PC-3 (cell line): ENCODE data around the gene ZNF668. TPM values are rescaled to one million over a fixed set of nuclear protein-coding genes. Genes with fewer than 3 reads are reported as not detected.
"Not testable (repeated sequence)": the region's sequence is repeated elsewhere in the genome, so short reads cannot be mapped to it uniquely, and the experiment has no call there.

Experiments used
- ATAC-seq: fragments of 200-7000 bp; cut with Tn5 transposase; 2 replicates; pipeline ENCODE4 v1.9.1; 2020; ENCODE audit warnings: mild to moderate bottlenecking, moderate library complexity
- BruUV-seq: library from RNA; stranded (reverse); fragments of 400-500 nt; replicated peaks from 2 replicates; lab custom pipeline; 2021; lab: Mats Ljungman, UMichigan
- CTCF ChIA-PET: fragments of 300-600 bp; sonication (Branson Sonifier 250); formaldehyde crosslinking; loops from one replicate; lab custom pipeline; 2022; ENCODE audit warnings: antibody characterized with exemption; lab: Charles Lee
- POLR2A ChIA-PET: fragments of 300-600 bp; sonication (Branson Sonifier 250); formaldehyde crosslinking; loops from one replicate; lab custom pipeline; 2022; ENCODE audit warnings: antibody characterized with exemption; ENCODE audit not compliant: unreplicated experiment; lab: Charles Lee
- DNase-seq: peaks from one replicate; pipeline ENCODE4 v3.0.0-alpha.2; 2015
- H2AFZ ChIP-seq: fragments of 300-600 bp; sonication (generic); 2 replicates; pipeline ENCODE4 v1.6.0; 2016; ENCODE audit warnings: antibody characterized with exemption, low read length
- H3F3A ChIP-seq: fragments of 300-600 bp; sonication (generic); one replicate; pipeline ENCODE4 v1.6.0; 2017; ENCODE audit warnings: antibody characterized with exemption, low read length, control low read depth, mild to moderate bottlenecking; ENCODE audit not compliant: unreplicated experiment
- H3K27ac ChIP-seq: fragments of 300-600 bp; sonication (generic); 2 replicates; pipeline ENCODE4 v1.5.1; 2016; ENCODE audit warnings: mild to moderate bottlenecking, low read length
- H3K27me3 ChIP-seq: fragments of 300-600 bp; sonication (generic); 2 replicates; pipeline ENCODE4 v1.6.1; 2016; ENCODE audit warnings: low read length, mixed read lengths
- H3K36me3 ChIP-seq: fragments of 300-600 bp; sonication (generic); 2 replicates; pipeline ENCODE4 v1.6.1; 2016; ENCODE audit warnings: low read depth, mixed run types, low read length, mixed read lengths
- H3K4me1 ChIP-seq: fragments of 300-600 bp; sonication (generic); 2 replicates; pipeline ENCODE4 v1.5.1; 2016; ENCODE audit warnings: low read length; ENCODE audit not compliant: insufficient read depth
- H3K4me2 ChIP-seq: fragments of 300-600 bp; sonication (generic); 2 replicates; pipeline ENCODE4 v1.6.0; 2016; ENCODE audit warnings: low read length
- H3K4me3 ChIP-seq: fragments of 300-600 bp; sonication (generic); 2 replicates; pipeline ENCODE4 v1.5.1; 2016; ENCODE audit warnings: mild to moderate bottlenecking, low read length, mixed read lengths
- H3K79me2 ChIP-seq: fragments of 300-600 bp; sonication (generic); 2 replicates; pipeline ENCODE4 v1.6.1; 2017; ENCODE audit warnings: low read length, mixed read lengths
- H3K9ac ChIP-seq: fragments of 300-600 bp; sonication (generic); 2 replicates; pipeline ENCODE4 v1.6.0; 2016; ENCODE audit warnings: mild to moderate bottlenecking, low read length
- H3K9me2 ChIP-seq: fragments of 300-600 bp; sonication (generic); replicated peaks from 2 replicates; pipeline ENCODE4 v1.6.1; 2016; ENCODE audit warnings: mixed run types, low read length, mixed read lengths
- H3K9me3 ChIP-seq: fragments of 300-600 bp; sonication (generic); 2 replicates; pipeline ENCODE4 v1.6.1; 2016; ENCODE audit warnings: low read length, mixed read lengths
- H4K20me1 ChIP-seq: fragments of 300-600 bp; sonication (generic); 2 replicates; pipeline ENCODE4 v1.6.1; 2016; ENCODE audit warnings: low read length, mixed read lengths
- EZH2 ChIP-seq: fragments of 300-600 bp; sonication (generic); IDR thresholded peaks from one replicate; pipeline ENCODE4 v1.6.1; 2017; ENCODE audit warnings: antibody characterized with exemption, mild to moderate bottlenecking, low read length; ENCODE audit not compliant: unreplicated experiment
- EZH2phosphoT487 ChIP-seq: fragments of 300-600 bp; sonication (generic); IDR thresholded peaks from 2 replicates; pipeline ENCODE4 v1.6.1; 2018; ENCODE audit warnings: mild to moderate bottlenecking, antibody characterized with exemption, low read length, borderline replicate concordance
- intact Hi-C: fragments of 100-400 bp; cut with micrococcal nuclease; formaldehyde crosslinking; loops from 2 replicates; pipeline ENCODE4 v1.9.0; 2023
- total RNA-seq: library from RNA; depleted of rRNA; stranded (reverse); fragments of >200 nt; gene quantifications from 2 replicates; pipeline ENCODE4 v1.2.3, GENCODE V29; 2014; rRNA removed
- TF ChIP-seq, protein P1 (sequence below): fragments of 300-600 bp; sonication (generic); conservative IDR thresholded peaks from 2 replicates; pipeline ENCODE4 v1.5.1; 2017; ENCODE audit warnings: antibody characterized with exemption, low read depth, mild to moderate bottlenecking, low read length

The ZNF668 gene
- total RNA-seq, 1 experiment from 2014 or later, result 15.6 TPM

DNA sequence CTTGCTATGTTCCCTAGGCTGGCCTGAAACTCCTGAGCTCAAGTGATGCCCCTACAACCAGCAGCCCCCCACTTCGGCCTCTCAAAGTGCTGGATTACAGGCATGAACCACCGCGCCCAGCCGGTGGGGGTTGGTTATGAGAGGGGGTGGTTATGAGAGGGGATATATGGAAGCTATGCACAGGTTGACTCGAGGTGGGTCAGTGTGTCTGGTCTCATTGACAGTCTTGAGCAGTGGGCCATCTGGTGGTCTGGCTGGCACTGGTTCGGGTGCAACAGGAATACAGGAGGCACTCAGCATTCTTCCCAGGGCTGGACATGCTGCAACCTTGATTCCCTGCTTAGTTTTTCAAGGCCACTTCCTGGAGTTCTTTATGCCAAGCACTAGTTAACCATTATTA is 58.0 kb downstream of the ZNF668 start:
- intact Hi-C loops, result no loop called here
- Histone ChIP-seq H3K27ac (no peak overlapping the region), H3K9ac (no peak overlapping the region), H3K9me3 (no peaks in the 10 kb centered on the region), H2AFZ (no peak overlapping the region), H3K9me2 (no peaks in the 10 kb centered on the region), H4K20me1 (no peaks in the 10 kb centered on the region), H3K4me3 (no peak overlapping the region), H3K4me2 (no peak overlapping the region), H3F3A (no peaks in the 10 kb centered on the region), H3K27me3 (no peaks in the 10 kb centered on the region), H3K36me3 (no peaks in the 10 kb centered on the region), H3K4me1 (no peaks in the 10 kb centered on the region), H3K79me2 (no peaks in the 10 kb centered on the region)
- ATAC-seq (no peak; the same call in 1 of the 2 replicates), DNase-seq (no peak)
- TF ChIP-seq EZH2phosphoT487, result no peak
- no peak for TF ChIP-seq EZH2
- TF ChIP-seq, protein P1, sequence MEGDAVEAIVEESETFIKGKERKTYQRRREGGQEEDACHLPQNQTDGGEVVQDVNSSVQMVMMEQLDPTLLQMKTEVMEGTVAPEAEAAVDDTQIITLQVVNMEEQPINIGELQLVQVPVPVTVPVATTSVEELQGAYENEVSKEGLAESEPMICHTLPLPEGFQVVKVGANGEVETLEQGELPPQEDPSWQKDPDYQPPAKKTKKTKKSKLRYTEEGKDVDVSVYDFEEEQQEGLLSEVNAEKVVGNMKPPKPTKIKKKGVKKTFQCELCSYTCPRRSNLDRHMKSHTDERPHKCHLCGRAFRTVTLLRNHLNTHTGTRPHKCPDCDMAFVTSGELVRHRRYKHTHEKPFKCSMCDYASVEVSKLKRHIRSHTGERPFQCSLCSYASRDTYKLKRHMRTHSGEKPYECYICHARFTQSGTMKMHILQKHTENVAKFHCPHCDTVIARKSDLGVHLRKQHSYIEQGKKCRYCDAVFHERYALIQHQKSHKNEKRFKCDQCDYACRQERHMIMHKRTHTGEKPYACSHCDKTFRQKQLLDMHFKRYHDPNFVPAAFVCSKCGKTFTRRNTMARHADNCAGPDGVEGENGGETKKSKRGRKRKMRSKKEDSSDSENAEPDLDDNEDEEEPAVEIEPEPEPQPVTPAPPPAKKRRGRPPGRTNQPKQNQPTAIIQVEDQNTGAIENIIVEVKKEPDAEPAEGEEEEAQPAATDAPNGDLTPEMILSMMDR, result no peak
- ChIA-PET POLR2A (no interaction called here), CTCF (no interaction called here)
- no TSS peak for BruUV-seq

DNA sequence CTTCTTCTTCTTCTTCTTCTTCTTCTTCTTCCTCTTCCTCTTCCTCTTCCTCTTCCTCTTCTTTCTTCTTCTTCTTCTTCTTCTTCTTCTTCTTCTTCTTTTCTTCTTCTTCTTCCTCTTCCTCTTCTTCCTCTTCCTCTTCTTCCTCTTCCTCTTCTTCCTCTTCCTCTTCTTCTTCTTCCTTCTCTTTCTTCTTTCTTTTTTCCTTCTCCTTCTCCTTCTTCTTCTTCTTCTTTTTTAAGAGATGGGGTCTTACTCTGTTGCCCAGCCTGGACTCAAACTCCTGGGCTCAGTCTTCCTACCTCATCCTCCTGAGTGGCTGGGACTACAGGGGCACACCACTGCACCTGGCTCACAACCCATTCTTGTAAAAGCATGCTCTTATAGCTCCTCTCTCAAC is 60.7 kb downstream of the ZNF668 start:
- ATAC-seq, H3K9ac ChIP-seq, H2AFZ ChIP-seq, H3F3A ChIP-seq, intact Hi-C loops, H3K27ac ChIP-seq, H3K4me3 ChIP-seq, H3K4me1 ChIP-seq, H3K9me3 ChIP-seq, H3K9me2 ChIP-seq, POLR2A ChIA-PET, H3K36me3 ChIP-seq, DNase-seq, H3K27me3 ChIP-seq, CTCF ChIA-PET, H3K4me2 ChIP-seq, H4K20me1 ChIP-seq, BruUV-seq, H3K79me2 ChIP-seq: not testable (repeated sequence)

DNA sequence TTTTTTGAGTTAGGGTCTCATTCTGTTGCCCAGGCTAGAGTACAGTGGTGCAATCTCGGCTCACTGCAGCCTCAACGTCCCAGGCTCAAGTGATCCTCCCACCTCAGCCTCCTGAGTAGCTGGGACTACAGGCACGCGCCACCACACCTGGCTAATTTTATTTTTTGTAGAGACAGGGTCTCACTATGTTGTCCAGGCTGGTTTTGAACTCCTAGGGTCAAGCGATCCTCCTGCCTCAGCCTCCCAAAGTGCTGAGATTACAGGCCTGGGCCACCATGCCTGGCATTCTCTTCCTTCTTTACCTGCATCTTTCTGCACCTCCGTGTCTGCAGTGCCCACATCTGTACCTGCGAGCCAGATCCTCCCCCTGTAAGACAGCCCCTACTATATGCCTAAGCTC is 62.2 kb downstream of the ZNF668 start:
- POLR2A ChIA-PET, result not testable (repeated sequence)

More for the DNA sequence above, 62.2 kb downstream of the ZNF668 start:
- H3K79me2 ChIP-seq, H3K4me2 ChIP-seq, H3K27me3 ChIP-seq, intact Hi-C loops, H3K27ac ChIP-seq, H3K9me2 ChIP-seq, H3F3A ChIP-seq, ATAC-seq, DNase-seq, CTCF ChIA-PET, H3K4me3 ChIP-seq, BruUV-seq, H3K4me1 ChIP-seq, H3K36me3 ChIP-seq, H2AFZ ChIP-seq, H3K9ac ChIP-seq, H3K9me3 ChIP-seq, H4K20me1 ChIP-seq: not testable (repeated sequence)

Other genes starting within 250 kb of the ZNF668 start
- gene BCL7C, start 180.2 kb downstream of the ZNF668 start, total RNA-seq, result 75.6 and 97.3 TPM in 2 replicates
- 0.29 and 0.98 TPM in 2 replicates for gene CTF1, start 177.6 kb downstream of the ZNF668 start, total RNA-seq
- 36.2 and 48.5 TPM in 2 replicates for gene FBXL19, start 150.7 kb downstream of the ZNF668 start, total RNA-seq
- 3.6 and 5.7 TPM in 2 replicates for gene ORAI3, start 125.2 kb downstream of the ZNF668 start, total RNA-seq
- gene SETD1A, start 116.5 kb downstream of the ZNF668 start, total RNA-seq, result 7.9 and 8.6 TPM in 2 replicates
- gene HSD3B7, start 89.0 kb downstream of the ZNF668 start, total RNA-seq, result 12.0 and 16.3 TPM in 2 replicates
- 1.5 and 2.4 TPM in 2 replicates for gene STX1B, start 63.6 kb downstream of the ZNF668 start, total RNA-seq
- gene STX4, start 40.7 kb downstream of the ZNF668 start, total RNA-seq, result 27.4 and 36.1 TPM in 2 replicates
- 5.5 and 8.5 TPM in 2 replicates for gene ZNF646, start 182 bp upstream of the ZNF668 start, total RNA-seq
- 3.8 and 5.8 TPM in 2 replicates for gene PRSS53, start 14.7 kb upstream of the ZNF668 start, total RNA-seq
- gene VKORC1, start 20.6 kb upstream of the ZNF668 start, total RNA-seq, result 105 and 127 TPM in 2 replicates
- 47.7 and 69.1 TPM in 2 replicates for gene BCKDK, start 34.1 kb upstream of the ZNF668 start, total RNA-seq
- 25.3 and 35.1 TPM in 2 replicates for gene KAT8, start 43.4 kb upstream of the ZNF668 start, total RNA-seq
- gene PRSS8, start 61.5 kb upstream of the ZNF668 start, total RNA-seq, result 18.0 and 23.4 TPM in 2 replicates
- gene PRSS36, start 75.8 kb upstream of the ZNF668 start, total RNA-seq, result 0.51 TPM in 1 of 2 replicates, not detected in the other
- gene FUS, start 105.9 kb upstream of the ZNF668 start, total RNA-seq, result 43.0 and 90.7 TPM in 2 replicates
- 16.5 and 29.8 TPM in 2 replicates for gene PYCARD, start 128.5 kb upstream of the ZNF668 start, total RNA-seq
- gene TRIM72, start 139.9 kb upstream of the ZNF668 start, total RNA-seq, result not detected in 2 replicates
- not detected in 2 replicates for gene PYDC1, start 142.9 kb upstream of the ZNF668 start, total RNA-seq
- not detected in 2 replicates for gene ITGAM, start 185.7 kb upstream of the ZNF668 start, total RNA-seq